Gastrocnemius medialis (tissue), 4 donors: ENCODE data around the gene FOS.

Source experiments
- CTCF ChIP-seq, 5 experiments: fragments of 450-650 bp in 3 of 5; fragments of 200-600 bp in 2 of 5; sonication (generic) in 2 of 5; IDR thresholded peaks in 4 of 5; conservative IDR thresholded peaks in 1 of 5; 1 replicate in 4 of 5; 2 replicates in 1 of 5; pipeline ENCODE4 v1.5.1; 2016 to 2019; ENCODE audit warnings: antibody characterized with exemption in 5 of 5, mild to moderate bottlenecking in 3 of 5, moderate library complexity in 3 of 5
- POLR2A ChIP-seq, 2 donors: fragments of 450-650 bp; IDR thresholded peaks; one replicate each; pipeline ENCODE4 v1.6.1; 2017; ENCODE audit warnings: antibody characterized with exemption in 2 of 2, mild to moderate bottlenecking in 2 of 2, moderate library complexity in 2 of 2

DNA sequence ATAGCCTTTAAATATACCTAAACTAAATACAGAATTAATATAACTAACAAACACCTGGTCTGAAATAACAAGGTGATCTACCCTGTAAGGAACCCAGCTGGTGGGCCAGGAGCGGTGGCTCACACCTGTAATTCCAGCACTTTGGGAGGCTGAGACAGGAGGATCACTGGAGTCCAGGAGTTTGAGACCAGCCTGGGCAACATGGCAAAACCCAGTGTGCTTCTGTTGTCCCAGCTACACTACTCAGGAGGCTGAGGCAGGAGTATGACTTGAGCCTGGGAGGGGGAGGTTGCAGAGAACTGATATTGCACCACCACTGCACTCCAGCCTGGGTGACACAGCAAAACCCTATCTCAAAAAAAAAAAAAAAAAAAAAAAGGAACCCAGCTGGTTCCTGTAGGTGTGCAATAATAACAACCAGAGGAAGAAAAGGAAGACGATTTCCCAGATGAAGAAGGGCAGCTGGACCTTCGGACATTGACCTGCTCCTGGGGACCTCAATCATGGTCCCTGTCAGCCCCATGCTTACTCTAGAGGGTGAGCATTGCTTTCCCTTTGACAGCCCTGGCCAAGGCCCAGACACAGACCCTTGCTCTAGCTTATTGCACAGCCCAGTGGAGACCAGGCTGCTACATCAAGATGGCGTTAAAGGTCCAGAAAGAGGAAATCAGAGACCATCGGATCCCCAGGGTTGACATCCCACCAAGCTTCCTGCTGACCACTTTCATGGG lies 5.4 kb downstream of the FOS start:
- no peak for TF ChIP-seq CTCF (IDR thresholded peaks at IDR 0.05 in 4 of 5, conservative IDR thresholded peaks at IDR 0.05 in 1 of 5)
- no peak for TF ChIP-seq POLR2A (IDR thresholded peaks at IDR 0.05)
